Endothelial cell of umbilical vein (primary cell): ENCODE results near the gene SPATA6L. TPM values are rescaled to one million over a fixed set of nuclear protein-coding genes. Genes with fewer than 3 reads are reported as not detected.
"Not testable (repeated sequence)": the region's sequence is repeated elsewhere in the genome, so short reads cannot be mapped to it uniquely, and the experiment has no call there.

Source experiments
- BruUV-seq: library from RNA; stranded (reverse); fragments of 400-500 nt; replicated peaks from 2 replicates; lab custom pipeline; 2021; lab: Mats Ljungman, UMichigan
- CTCF ChIA-PET: fragments of 300-600, 350-600 bp; sonication (Branson Sonifier 250); formaldehyde crosslinking; loops from one replicate; lab custom pipeline; 2021; ENCODE audit warnings: antibody characterized with exemption, inconsistent platforms; lab: Charles Lee
- POLR2A ChIA-PET: fragments of 300-600, 350-600 bp; sonication (Branson Sonifier 250); formaldehyde crosslinking; loops from one replicate; lab custom pipeline; 2021; ENCODE audit warnings: antibody characterized with exemption, inconsistent platforms; lab: Charles Lee
- DNase-seq: peaks from one replicate; pipeline ENCODE4 v3.0.0-alpha.2; 2011; ENCODE audit warnings: low read depth, low spot score
- FAIRE-seq: peaks from 2 replicates; lab custom pipeline; 2011; peaks lifted over from hg19 to GRCh38; lab: Jason Lieb, UNC
- H2AFZ ChIP-seq: 2 replicates; pipeline ENCODE4 v1.6.0; 2012; ENCODE audit warnings: low read depth, low read length, control low read depth, inconsistent platforms
- H3K27ac ChIP-seq: 2 replicates; pipeline ENCODE4 v1.5.1; 2011; ENCODE audit warnings: low read depth, mild to moderate bottlenecking, control low read depth, low read length, moderate library complexity; ENCODE audit not compliant: insufficient read depth
- H3K27me3 ChIP-seq, 2 experiments: 2 replicates each; pipeline versions ENCODE4 v1.6.0 to v1.6.1; 2011; ENCODE audit warnings: low read length in 2 of 2, mixed read lengths in 1 of 2; ENCODE audit not compliant: control insufficient read depth in 2 of 2, insufficient read depth in 2 of 2
- H3K36me3 ChIP-seq, 2 experiments: 2 replicates in 1 of 2; 3 replicates in 1 of 2; pipeline ENCODE4 v1.5.1; 2011; ENCODE audit warnings: low read length in 2 of 2, mild to moderate bottlenecking in 1 of 2, moderate library complexity in 1 of 2; ENCODE audit not compliant: control insufficient read depth in 2 of 2, insufficient read depth in 2 of 2; ENCODE audit errors: extremely low read depth in 1 of 2
- H3K4me1 ChIP-seq: 3 replicates; pipeline ENCODE4 v1.5.1; 2011; ENCODE audit warnings: mild to moderate bottlenecking, low read length; ENCODE audit not compliant: control insufficient read depth, insufficient read depth; ENCODE audit errors: extremely low read depth
- H3K4me2 ChIP-seq: 2 replicates; pipeline ENCODE4 v1.6.1; 2011; ENCODE audit warnings: low read length, control low read depth, mixed read lengths; ENCODE audit not compliant: insufficient read depth
- H3K4me3 ChIP-seq, 3 experiments: fragments of 200-600 bp in 1 of 3; sonication (generic), shearing (Covaris generic) in 1 of 3; replicated peaks in 1 of 3; 2 replicates each; pipeline ENCODE4 v1.5.1; 2011 to 2016; ENCODE audit warnings: control low read depth in 3 of 3, low read length in 3 of 3, mild to moderate bottlenecking in 2 of 3, inconsistent platforms in 1 of 3, low read depth in 1 of 3, moderate library complexity in 1 of 3; ENCODE audit not compliant: insufficient read depth in 1 of 3
- H3K79me2 ChIP-seq: 2 replicates; pipeline ENCODE4 v1.6.0; 2012; ENCODE audit warnings: low read length, inconsistent platforms; ENCODE audit not compliant: control insufficient read depth, insufficient read depth
- H3K9ac ChIP-seq: replicated peaks from 2 replicates; pipeline ENCODE3; 2011; ENCODE audit warnings: low read length, control low read depth; ENCODE audit not compliant: insufficient read depth; ENCODE audit errors: extremely low read depth
- H3K9me1 ChIP-seq: replicated peaks from 3 replicates; pipeline ENCODE4 v1.6.0; 2011; ENCODE audit warnings: mild to moderate bottlenecking, low read length; ENCODE audit not compliant: control insufficient read depth, insufficient read depth; ENCODE audit errors: extremely low read depth
- H3K9me3 ChIP-seq: replicated peaks from 2 replicates; pipeline ENCODE4 v1.5.1; 2012; ENCODE audit warnings: low read length, inconsistent platforms; ENCODE audit not compliant: control insufficient read depth, insufficient read depth
- H4K20me1 ChIP-seq: replicated peaks from 2 replicates; pipeline ENCODE3; 2011; ENCODE audit warnings: mild to moderate bottlenecking, low read length; ENCODE audit not compliant: control insufficient read depth, insufficient read depth; ENCODE audit errors: extremely low read depth
- CTCF ChIP-seq, 2 donors: IDR thresholded peaks; 1 replicate in 1 of 2; 2 replicates in 1 of 2; pipeline ENCODE4 v1.5.1; 2011; ENCODE audit warnings: low read length in 2 of 2, mild to moderate bottlenecking in 2 of 2, moderate library complexity in 2 of 2, control low read depth in 1 of 2, inconsistent platforms in 1 of 2, low read depth in 1 of 2; ENCODE audit not compliant: insufficient read depth in 1 of 2; ENCODE audit errors: extremely low read depth in 1 of 2
- EZH2 ChIP-seq: IDR thresholded peaks from 2 replicates; pipeline ENCODE4 v1.6.1; 2012; ENCODE audit warnings: borderline replicate concordance, low read depth, mild to moderate bottlenecking, moderate library complexity, low read length, inconsistent platforms; ENCODE audit not compliant: severe bottlenecking
- FOS ChIP-seq: IDR thresholded peaks from 2 replicates; pipeline ENCODE4 v1.6.1; 2011; ENCODE audit warnings: mild to moderate bottlenecking, low read length, moderate library complexity, borderline replicate concordance; ENCODE audit not compliant: insufficient read depth
- GATA2 ChIP-seq: IDR thresholded peaks from 2 replicates; pipeline ENCODE4 v1.7.0; 2011; ENCODE audit warnings: low read depth, mild to moderate bottlenecking, moderate library complexity, mixed read lengths, low read length; ENCODE audit not compliant: insufficient read length, insufficient read depth
- JUN ChIP-seq: IDR thresholded peaks from 2 replicates; pipeline ENCODE4 v1.6.1; 2011; ENCODE audit warnings: borderline replicate concordance, low read depth; ENCODE audit not compliant: insufficient read length, insufficient read depth
- MYC ChIP-seq: IDR thresholded peaks from one replicate; pipeline ENCODE4 v1.6.1; 2011; ENCODE audit warnings: mild to moderate bottlenecking, low read depth, low read length
- POLR2A ChIP-seq: IDR thresholded peaks from 2 replicates; pipeline ENCODE4 v1.6.1; 2012; ENCODE audit warnings: low read depth, mild to moderate bottlenecking, control low read depth, low read length
- POLR2AphosphoS5 ChIP-seq: IDR thresholded peaks from 2 replicates; pipeline ENCODE4 v1.6.1; 2012; ENCODE audit warnings: low read depth, mild to moderate bottlenecking, control low read depth, low read length, moderate library complexity; ENCODE audit not compliant: insufficient read depth
- dilution Hi-C: fragments of 300-500 bp; cut with MboI; formaldehyde crosslinking; loops from one replicate; pipeline ENCODE4 v1.15.0; 2019; ENCODE audit warnings: low sequenced_read_pairs; ENCODE audit not compliant: extremely low pct_ligation_motif_present
- intact Hi-C: fragments of 100-400 bp; cut with micrococcal nuclease; formaldehyde crosslinking; loops from one replicate; pipeline ENCODE4 v1.10.0; 2022
- polyA plus RNA-seq, 4 experiments: library from polyadenylated mRNA; depleted of rRNA in 3 of 4; stranded (reverse) in 3 of 4; unstranded in 1 of 4; fragments of >200 nt; gene quantifications; 2 replicates each; pipeline versions ENCODE4 v1.2.1 to v1.2.3, GENCODE V29; 2011 to 2012; ENCODE audit warnings: missing spikeins in 1 of 4
- total RNA-seq: library from RNA; stranded (reverse); gene quantifications from 2 replicates; pipeline ENCODE4 v1.2.3, GENCODE V29; 2021
- TF ChIP-seq, protein P1 (sequence below): IDR thresholded peaks from 2 replicates; pipeline ENCODE4 v1.6.1; 2011; ENCODE audit not compliant: insufficient read depth, insufficient read length

SPATA6L gene
- total and polyA plus RNA-seq, 2 donors (not counting 3 experiments of a cell fraction or from before 2014, with no cell fraction given), result 0.40 to 1.5 TPM

DNA sequence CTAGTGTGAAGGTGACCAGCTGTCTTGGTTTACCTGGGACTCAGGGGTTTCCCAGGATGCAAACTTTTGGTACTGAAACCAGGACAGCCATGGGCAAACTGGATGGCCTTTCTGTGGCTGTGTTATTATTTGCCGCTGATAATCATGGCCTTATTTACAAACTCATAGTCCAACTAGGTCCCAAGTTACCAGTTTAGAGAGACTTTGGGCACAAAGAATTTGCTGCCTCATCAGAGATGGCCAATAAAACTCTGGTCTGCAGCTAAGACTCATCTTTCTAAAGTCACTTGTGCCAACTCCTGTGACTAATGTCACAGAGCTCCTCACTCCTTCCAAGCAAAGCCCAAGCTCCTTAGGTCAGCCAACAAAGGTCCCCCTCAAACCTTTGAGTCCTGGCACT lies 51.7 kb downstream of the SPATA6L start:
- Histone ChIP-seq H3K9me3 (no peaks in the 10 kb centered on the region), H3K9me1 (no peaks in the 10 kb centered on the region), H3K79me2 (no peaks in the 10 kb centered on the region), H4K20me1 (no peaks in the 10 kb centered on the region), H3K4me2 (no peak overlapping the region), H3K27me3 (peaks cover 0 to 1% of the 10 kb centered on the region in 2 experiments), H3K36me3 (no peaks in the 10 kb centered on the region), H3K4me3 (no peak overlapping the region), H3K4me1 (peaks cover 4% of the 10 kb centered on the region), H3K9ac (no peak overlapping the region), H3K27ac (no peak overlapping the region), H2AFZ (no peak overlapping the region)
- TF ChIP-seq JUN (no peak), CTCF (IDR thresholded peaks at IDR 0.05; ENCODE audit: extremely low read depth in 1 of 2, insufficient read depth in 1 of 2, low read depth in 1 of 2, low read length in 2 of 2) (no peak), FOS (no peak), POLR2A (no peak), POLR2AphosphoS5 (no peak), GATA2 (no peak), EZH2 (no peak), MYC (no peak)
- TF ChIP-seq, protein P1, sequence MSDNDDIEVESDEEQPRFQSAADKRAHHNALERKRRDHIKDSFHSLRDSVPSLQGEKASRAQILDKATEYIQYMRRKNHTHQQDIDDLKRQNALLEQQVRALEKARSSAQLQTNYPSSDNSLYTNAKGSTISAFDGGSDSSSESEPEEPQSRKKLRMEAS, result no peak
- DNase-seq, result no peak
- ChIA-PET CTCF (no interaction called here), POLR2A (no interaction called here)
- intact Hi-C loops, result no loop called here
- dilution Hi-C loops, result no loop called here
- BruUV-seq, result no TSS peak
- FAIRE-seq, result no peak

- FAIRE-seq, dilution Hi-C loops, H3K27ac ChIP-seq, H3K4me3 ChIP-seq, H3K9ac ChIP-seq, BruUV-seq, intact Hi-C loops, H3K79me2 ChIP-seq, H3K4me1 ChIP-seq, CTCF ChIA-PET, H3K9me3 ChIP-seq, H3K27me3 ChIP-seq, POLR2A ChIA-PET, H2AFZ ChIP-seq, H4K20me1 ChIP-seq, H3K36me3 ChIP-seq, DNase-seq, H3K4me2 ChIP-seq, H3K9me1 ChIP-seq: not testable (repeated sequence)
These were observed 60.2 kb downstream of the SPATA6L start for GRCh38 chr9:4606033-4606432.
